ENCODE data around the gene TMSB10. TPM values are rescaled to one million over a fixed set of nuclear protein-coding genes. Genes with fewer than 3 reads are reported as not detected.

TMSB10 gene
- total RNA-seq, 2 experiments from 2014 or later: 1,969 to 2,001 TPM

DNA sequence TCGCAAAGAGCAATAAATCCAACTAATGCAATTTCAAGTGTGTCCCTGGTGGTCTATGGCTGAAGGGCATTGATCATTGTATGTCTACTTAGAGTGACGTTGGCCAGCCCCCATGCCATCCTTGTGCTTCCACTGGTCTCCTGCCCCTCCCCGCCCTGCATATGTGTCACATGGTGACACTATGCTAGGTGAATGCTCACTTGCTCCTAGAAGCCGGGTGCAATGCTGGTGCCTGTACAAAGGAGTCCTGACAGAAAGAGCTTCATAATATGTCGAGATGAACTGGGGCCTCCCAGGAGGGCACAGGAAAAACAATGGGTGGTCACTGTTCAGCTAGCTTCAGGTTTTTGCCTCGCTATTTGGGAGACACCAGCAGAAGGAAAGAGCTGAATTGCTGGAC lies 18.7 kb upstream of the TMSB10 start:
- Mint-ChIP-seq H3K27ac (peak overlapping the region; percentile 93), H3K27me3 (no peaks in the 10 kb centered on the region), H3K4me1 (ENCODE audit: low read depth) (peaks cover 61% of the 10 kb centered on the region), H3K4me3 (peak overlapping the region; percentile 11), H3K9me3 (no peaks in the 10 kb centered on the region), H3K36me3 (ENCODE audit: low read depth) (peaks cover 5% of the 10 kb centered on the region)
- peaks cover 35% of the 10 kb centered on the region for H3K4me1 ChIP-seq (ENCODE audit: insufficient read depth, low read length)
- H3K27me3 ChIP-seq (ENCODE audit: control insufficient read depth in 1 of 2, insufficient read depth in 2 of 2, low read length in 2 of 2): no peaks in the 10 kb centered on the region
- DNase-seq (no peak), ATAC-seq (ENCODE audit: poor library complexity) (no peak)
- CTCF ChIA-PET: interaction anchor here (6.4 kb wide), 1 partner anchor 39 kb away, joined by 50 read pairs; no protein-coding TSS in a partner anchor
- no peak overlapping the region for H3K27ac ChIP-seq (ENCODE audit: low read depth in 1 of 2, low read length in 2 of 2)
- TF ChIP-seq, protein P1, sequence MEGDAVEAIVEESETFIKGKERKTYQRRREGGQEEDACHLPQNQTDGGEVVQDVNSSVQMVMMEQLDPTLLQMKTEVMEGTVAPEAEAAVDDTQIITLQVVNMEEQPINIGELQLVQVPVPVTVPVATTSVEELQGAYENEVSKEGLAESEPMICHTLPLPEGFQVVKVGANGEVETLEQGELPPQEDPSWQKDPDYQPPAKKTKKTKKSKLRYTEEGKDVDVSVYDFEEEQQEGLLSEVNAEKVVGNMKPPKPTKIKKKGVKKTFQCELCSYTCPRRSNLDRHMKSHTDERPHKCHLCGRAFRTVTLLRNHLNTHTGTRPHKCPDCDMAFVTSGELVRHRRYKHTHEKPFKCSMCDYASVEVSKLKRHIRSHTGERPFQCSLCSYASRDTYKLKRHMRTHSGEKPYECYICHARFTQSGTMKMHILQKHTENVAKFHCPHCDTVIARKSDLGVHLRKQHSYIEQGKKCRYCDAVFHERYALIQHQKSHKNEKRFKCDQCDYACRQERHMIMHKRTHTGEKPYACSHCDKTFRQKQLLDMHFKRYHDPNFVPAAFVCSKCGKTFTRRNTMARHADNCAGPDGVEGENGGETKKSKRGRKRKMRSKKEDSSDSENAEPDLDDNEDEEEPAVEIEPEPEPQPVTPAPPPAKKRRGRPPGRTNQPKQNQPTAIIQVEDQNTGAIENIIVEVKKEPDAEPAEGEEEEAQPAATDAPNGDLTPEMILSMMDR (IDR thresholded peaks at IDR 0.05): no peak
- POLR2A ChIA-PET: interaction anchor here (0.6 to 4.9 kb wide), 5 partner anchors 20 to 145 kb away, joined by 3 to 123 read pairs (median 6); partner anchors contain the start of gene TMSB10
- no peaks in the 10 kb centered on the region for H3K36me3 ChIP-seq (ENCODE audit: insufficient read depth, low read length)
- no peaks in the 10 kb centered on the region for H3K9me3 ChIP-seq (ENCODE audit: control insufficient read depth in 1 of 2, insufficient read depth in 1 of 2, low read length in 2 of 2)
- H3K4me3 ChIP-seq (ENCODE audit: low read length): no peak overlapping the region
- intact Hi-C loops (cut with DNase I, micrococcal nuclease): loop anchor here in 1 of 2 experiments (2.0 kb wide), 2 partner anchors 14 to 38 kb away; no protein-coding TSS in a partner anchor

DNA sequence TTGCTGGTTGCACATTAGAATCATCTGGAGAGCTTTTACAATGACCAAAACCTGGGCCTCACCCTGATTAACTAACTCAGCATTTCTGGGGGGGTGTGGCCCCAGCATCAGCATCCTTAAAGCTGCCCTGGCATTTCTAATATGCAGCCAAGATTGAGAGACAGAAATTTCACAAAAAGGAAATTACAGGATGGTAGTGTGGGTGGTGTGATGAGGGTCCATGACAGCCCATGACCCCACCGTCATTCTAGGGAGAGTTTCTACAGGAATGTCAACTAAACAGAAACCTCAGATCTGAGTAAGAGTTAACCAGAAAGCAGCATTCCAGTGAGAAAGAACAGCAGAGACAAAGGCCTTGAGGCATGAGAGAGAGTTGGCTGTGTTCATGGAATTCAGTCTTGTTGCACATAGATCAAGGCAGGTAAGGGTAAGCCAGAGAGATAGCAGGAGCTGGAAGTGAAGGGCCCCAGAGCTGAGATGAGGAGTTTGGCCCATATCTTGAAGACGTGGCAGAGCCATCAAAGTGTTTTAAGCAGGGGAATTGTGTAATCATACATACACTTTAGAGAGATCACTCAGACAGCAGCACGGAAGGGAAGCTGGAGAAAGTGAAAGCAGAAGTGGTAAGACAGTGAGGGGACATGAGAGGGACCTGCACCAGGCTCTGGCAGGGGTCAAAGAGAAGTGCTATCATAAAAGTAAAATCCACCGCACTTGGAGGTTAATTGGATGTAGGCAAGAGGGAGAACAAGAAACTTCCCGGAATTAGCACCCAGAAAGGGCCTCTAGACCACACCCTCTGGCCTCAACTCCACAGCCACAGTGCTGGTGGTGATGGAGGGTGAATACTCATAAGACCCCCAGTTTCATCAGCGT lies 16.8 kb upstream of the TMSB10 start:
- ChIA-PET POLR2A (interaction anchor here (0.5 to 4.9 kb wide), 19 partner anchors 8 to 388 kb away, joined by 3 to 123 read pairs (median 5); partner anchors contain the start of genes KCMF1, TMSB10 and TRABD2A), CTCF (interaction anchor here (0.5 to 6.4 kb wide), 5 partner anchors 11 to 147 kb away, joined by 4 to 50 read pairs (median 4); no protein-coding TSS in a partner anchor)
- Histone ChIP-seq H3K27ac (ENCODE audit: low read depth in 1 of 2, low read length in 2 of 2) (peak overlapping the region; percentile 75 to 76), H3K4me3 (ENCODE audit: low read length) (peak overlapping the region; percentile 29), H3K36me3 (ENCODE audit: insufficient read depth, low read length) (no peaks in the 10 kb centered on the region), H3K27me3 (ENCODE audit: control insufficient read depth in 1 of 2, insufficient read depth in 2 of 2, low read length in 2 of 2) (no peaks in the 10 kb centered on the region), H3K9me3 (ENCODE audit: control insufficient read depth in 1 of 2, insufficient read depth in 1 of 2, low read length in 2 of 2) (no peaks in the 10 kb centered on the region), H3K4me1 (ENCODE audit: insufficient read depth, low read length) (peaks cover 28% of the 10 kb centered on the region)
- Mint-ChIP-seq H3K27ac (peak overlapping the region; percentile 93), H3K36me3 (ENCODE audit: low read depth) (no peaks in the 10 kb centered on the region), H3K4me3 (peak overlapping the region; percentile 77), H3K9me3 (no peaks in the 10 kb centered on the region), H3K4me1 (ENCODE audit: low read depth) (peaks cover 46% of the 10 kb centered on the region), H3K27me3 (no peaks in the 10 kb centered on the region)
- DNase-seq (peak in 10 of 14 experiments; percentile 29 to 89 (median 54)), ATAC-seq (ENCODE audit: poor library complexity) (peak; percentile 95)
- TF ChIP-seq, protein P1 (IDR thresholded peaks at IDR 0.05): no peak
- intact Hi-C loops (cut with DNase I, micrococcal nuclease): loop anchor here in 1 of 2 experiments (2.0 kb wide), 1 partner anchor 16 kb away; the partner anchor contains the start of gene TMSB10

DNA sequence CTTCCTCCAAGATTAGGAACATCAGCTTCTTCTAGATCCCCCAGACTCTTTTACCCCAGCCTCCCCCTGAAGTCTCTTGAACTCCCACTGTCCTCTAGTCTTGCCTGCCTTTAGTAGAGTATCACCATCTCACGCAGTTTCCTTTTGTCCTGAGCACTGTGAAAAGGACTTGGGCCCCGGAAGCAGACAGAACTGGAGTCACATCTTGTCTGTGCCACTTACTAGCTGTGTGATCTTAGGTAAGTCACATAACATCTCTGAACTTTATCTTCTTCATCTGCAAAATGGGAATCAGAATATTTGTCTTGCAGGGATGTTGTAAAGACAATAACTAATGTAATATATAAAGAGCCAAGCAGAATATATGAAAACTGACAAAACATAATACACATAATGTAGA lies 16.1 kb upstream of the TMSB10 start:
- ATAC-seq (ENCODE audit: poor library complexity) (peak; percentile 16), DNase-seq (peak in 4 of 14 experiments; percentile 32 to 54 (median 44))
- intact Hi-C loops (cut with DNase I, micrococcal nuclease): loop anchor here in 1 of 2 experiments (2.0 kb wide), 1 partner anchor 15 kb away; the partner anchor contains the start of gene TMSB10
- H3K4me3 ChIP-seq (ENCODE audit: low read length): peak overlapping the region; percentile 29
- Mint-ChIP-seq H3K9me3 (no peaks in the 10 kb centered on the region), H3K27me3 (no peaks in the 10 kb centered on the region), H3K4me3 (peak overlapping the region; percentile 77), H3K27ac (peak overlapping the region; percentile 93), H3K4me1 (ENCODE audit: low read depth) (peaks cover 48% of the 10 kb centered on the region), H3K36me3 (ENCODE audit: low read depth) (no peaks in the 10 kb centered on the region)
- ChIA-PET POLR2A (interaction anchor here (0.5 to 4.9 kb wide), 16 partner anchors 9 to 389 kb away, joined by 3 to 123 read pairs (median 7); partner anchors contain the start of genes KCMF1, TMSB10 and TRABD2A), CTCF (interaction anchor here (0.5 to 6.4 kb wide), 4 partner anchors 10 to 148 kb away, joined by 4 to 50 read pairs (median 4); no protein-coding TSS in a partner anchor)
- no peaks in the 10 kb centered on the region for H3K27me3 ChIP-seq (ENCODE audit: control insufficient read depth in 1 of 2, insufficient read depth in 2 of 2, low read length in 2 of 2)
- TF ChIP-seq, protein P1 (IDR thresholded peaks at IDR 0.05): no peak
- no peaks in the 10 kb centered on the region for H3K9me3 ChIP-seq (ENCODE audit: control insufficient read depth in 1 of 2, insufficient read depth in 1 of 2, low read length in 2 of 2)
- peak overlapping the region; percentile 75 to 76 for H3K27ac ChIP-seq (ENCODE audit: low read depth in 1 of 2, low read length in 2 of 2)
- H3K4me1 ChIP-seq (ENCODE audit: insufficient read depth, low read length): peaks cover 34% of the 10 kb centered on the region
- no peaks in the 10 kb centered on the region for H3K36me3 ChIP-seq (ENCODE audit: insufficient read depth, low read length)

Measured in CD4-positive, alpha-beta T cell (primary cell).